Activated naive CD4-positive, alpha-beta T cell treated with anti-CD3 and anti-CD28 coated beads, Interleukin-2, amount 50 U/mL, for 72 hours (primary cell): Measurements from ENCODE around the gene RNF141. TPM values are rescaled to one million over a fixed set of nuclear protein-coding genes. Genes with fewer than 3 reads are reported as not detected.

Experiments used
- ATAC-seq, 2 donors: fragments of 150-1000 bp; cut with Tn5 transposase; 2 replicates each; pipeline ENCODE4 v1.10.0; 2021; ENCODE audit warnings: mild to moderate bottlenecking in 2 of 2, moderate library complexity in 2 of 2
- DNase-seq, 2 donors: peaks; one replicate each; pipeline ENCODE4 v3.0.0; 2021 to 2022; ENCODE audit warnings: low spot score in 2 of 2
- H3K27ac Mint-ChIP-seq, 2 donors: one replicate each; pipeline ENCODE4 v1.8.0; 2022; ENCODE audit warnings: mild to moderate bottlenecking in 2 of 2, mixed read lengths in 2 of 2
- H3K36me3 Mint-ChIP-seq, 2 donors: one replicate each; pipeline ENCODE4 v1.8.0; 2022; ENCODE audit warnings: mixed read lengths in 2 of 2
- H3K9me3 Mint-ChIP-seq, 2 donors: one replicate each; pipeline ENCODE4 v1.8.0; 2022; ENCODE audit warnings: mixed read lengths in 2 of 2
- total RNA-seq, 2 donors: library from RNA; stranded (reverse); gene quantifications; one replicate each; pipeline ENCODE4 v1.2.3, GENCODE V29; 2022

The RNF141 gene
- total RNA-seq, 2 donors from 2014 or later, result 9.1 to 12.2 TPM

- ATAC-seq (no peak), DNase-seq (no peak)
- no peak overlapping the region for H3K27ac Mint-ChIP-seq
- no peaks in the 10 kb centered on the region for H3K36me3 Mint-ChIP-seq
- H3K9me3 Mint-ChIP-seq, result no peaks in the 10 kb centered on the region
These were observed 25.4 kb upstream of the RNF141 start for GRCh38 chr11:10566257-10566957.

- ATAC-seq, result no peak
- no peak for DNase-seq
- Mint-ChIP-seq H3K9me3 (no peaks in the 10 kb centered on the region), H3K36me3 (no peaks in the 10 kb centered on the region), H3K27ac (peak overlapping the region in 1 of 2 donors; percentile 79)
These were observed 24.5 kb upstream of the RNF141 start for GRCh38 chr11:10565493-10565892.

GRCh38 chr11:10564696-10565318 lies 23.8 kb upstream of the RNF141 start:
- no peak overlapping the region for H3K27ac Mint-ChIP-seq
- ATAC-seq, result no peak
- DNase-seq, result no peak
- no peaks in the 10 kb centered on the region for H3K36me3 Mint-ChIP-seq
- H3K9me3 Mint-ChIP-seq, result no peaks in the 10 kb centered on the region

- Mint-ChIP-seq H3K9me3 (no peaks in the 10 kb centered on the region), H3K36me3 (no peaks in the 10 kb centered on the region), H3K27ac (no peak overlapping the region)
- ATAC-seq (no peak), DNase-seq (no peak)
These were observed 23.0 kb upstream of the RNF141 start for GRCh38 chr11:10564030-10564429.

GRCh38 chr11:10561947-10562346 lies 21.0 kb upstream of the RNF141 start:
- no peak overlapping the region for H3K27ac Mint-ChIP-seq
- H3K9me3 Mint-ChIP-seq, result no peaks in the 10 kb centered on the region
- DNase-seq (no peak), ATAC-seq (no peak)
- H3K36me3 Mint-ChIP-seq, result no peaks in the 10 kb centered on the region

GRCh38 chr11:10561043-10561818 lies 20.2 kb upstream of the RNF141 start:
- no peak for ATAC-seq
- Mint-ChIP-seq H3K27ac (no peak overlapping the region), H3K9me3 (no peaks in the 10 kb centered on the region), H3K36me3 (no peaks in the 10 kb centered on the region)
- DNase-seq, result no peak

- no peak for ATAC-seq
- H3K36me3 Mint-ChIP-seq, result no peaks in the 10 kb centered on the region
- no peak overlapping the region for H3K27ac Mint-ChIP-seq
These were observed 17.3 kb upstream of the RNF141 start for GRCh38 chr11:10558288-10558687.

GRCh38 chr11:10556590-10556989 lies 15.6 kb upstream of the RNF141 start:
- ATAC-seq, result no peak
- no peak for DNase-seq
- Mint-ChIP-seq H3K9me3 (peaks cover 0 to under 1% of the 10 kb centered on the region in 2 donors), H3K36me3 (peaks cover 0 to under 1% of the 10 kb centered on the region in 2 donors), H3K27ac (no peak overlapping the region)

More at GRCh38 chr11:10558288-10558687, 17.3 kb upstream of the RNF141 start:
- no peaks in the 10 kb centered on the region for H3K9me3 Mint-ChIP-seq
- DNase-seq, result no peak

GRCh38 chr11:10551845-10552352 lies 10.9 kb upstream of the RNF141 start:
- H3K27ac Mint-ChIP-seq, result no peak overlapping the region
- H3K9me3 Mint-ChIP-seq, result peaks cover 0 to 7% of the 10 kb centered on the region in 2 donors
- ATAC-seq, result no peak
- DNase-seq, result no peak
- peaks cover 0 to 6% of the 10 kb centered on the region in 2 donors for H3K36me3 Mint-ChIP-seq

- ATAC-seq (no peak), DNase-seq (no peak)
- Mint-ChIP-seq H3K27ac (no peak overlapping the region), H3K9me3 (peaks cover 0 to 7% of the 10 kb centered on the region in 2 donors), H3K36me3 (peaks cover 0 to 6% of the 10 kb centered on the region in 2 donors)
These were observed 10.3 kb upstream of the RNF141 start for GRCh38 chr11:10551290-10551592.

- H3K36me3 Mint-ChIP-seq, result peaks cover 0 to 6% of the 10 kb centered on the region in 2 donors
These were observed 9.7 kb upstream of the RNF141 start for GRCh38 chr11:10550503-10551289.

GRCh38 chr11:10544491-10545465 lies 3.8 kb upstream of the RNF141 start:
- Mint-ChIP-seq H3K27ac (no peak overlapping the region), H3K36me3 (no peaks in the 10 kb centered on the region), H3K9me3 (no peaks in the 10 kb centered on the region)
- DNase-seq (no peak), ATAC-seq (no peak)

More at GRCh38 chr11:10550503-10551289, 9.7 kb upstream of the RNF141 start:
- ATAC-seq, result no peak
- DNase-seq, result no peak
- H3K9me3 Mint-ChIP-seq, result peaks cover 0 to 7% of the 10 kb centered on the region in 2 donors
- no peak overlapping the region for H3K27ac Mint-ChIP-seq

- no peaks in the 10 kb centered on the region for H3K9me3 Mint-ChIP-seq
- ATAC-seq, result no peak
- no peak for DNase-seq
- H3K36me3 Mint-ChIP-seq, result no peaks in the 10 kb centered on the region
- H3K27ac Mint-ChIP-seq, result no peak overlapping the region
These were observed 2.8 kb upstream of the RNF141 start for GRCh38 chr11:10543782-10544181.

GRCh38 chr11:10542776-10543175 lies 1.8 kb upstream of the RNF141 start:
- no peaks in the 10 kb centered on the region for H3K9me3 Mint-ChIP-seq
- ATAC-seq (no peak), DNase-seq (no peak)
- H3K27ac Mint-ChIP-seq, result no peak overlapping the region
- H3K36me3 Mint-ChIP-seq, result no peaks in the 10 kb centered on the region

GRCh38 chr11:10541561-10541930 lies 559 bp upstream of the RNF141 start:
- Mint-ChIP-seq H3K36me3 (no peaks in the 10 kb centered on the region), H3K9me3 (no peaks in the 10 kb centered on the region), H3K27ac (peak overlapping the region; percentile 68 to 77)
- ATAC-seq (no peak), DNase-seq (no peak)

- H3K9me3 Mint-ChIP-seq, result no peaks in the 10 kb centered on the region
- ATAC-seq (peak; percentile 16 to 42), DNase-seq (no peak)
- peak overlapping the region; percentile 77 to 91 for H3K27ac Mint-ChIP-seq
- no peaks in the 10 kb centered on the region for H3K36me3 Mint-ChIP-seq
These were observed 457 bp downstream of the RNF141 start for GRCh38 chr11:10540546-10540914.
